DND-41 (cell line): ENCODE measurements around the gene DHPS.

Experiments used
- ATAC-seq: fragments of 200-7000 bp; cut with Tn5 transposase; 3 replicates; pipeline ENCODE4 v1.9.1; 2021; ENCODE audit warnings: low read depth; ENCODE audit not compliant: insufficient read depth
- DNase-seq: peaks from one replicate; pipeline ENCODE4 v3.0.0-alpha.2; 2020
- H2AFZ ChIP-seq: 2 replicates; pipeline ENCODE4 v1.6.0; 2012; ENCODE audit warnings: low read depth, low read length
- H3K27ac ChIP-seq: 2 replicates; pipeline ENCODE4 v1.5.1; 2012; ENCODE audit warnings: low read length, inconsistent platforms
- H3K27me3 ChIP-seq: fragments of 200-600 bp; sonication (generic); 2 replicates; pipeline ENCODE4 v1.6.0; 2012; ENCODE audit warnings: low read length, mild to moderate bottlenecking, inconsistent platforms; ENCODE audit not compliant: insufficient read depth, poor library complexity
- H3K36me3 ChIP-seq: 2 replicates; pipeline ENCODE4 v1.5.1; 2012; ENCODE audit warnings: low read length, inconsistent platforms; ENCODE audit not compliant: insufficient read depth
- H3K4me1 ChIP-seq: 2 replicates; pipeline ENCODE4 v1.5.1; 2012; ENCODE audit warnings: mild to moderate bottlenecking, low read length; ENCODE audit not compliant: insufficient read depth
- H3K4me2 ChIP-seq: 2 replicates; pipeline ENCODE4 v1.6.0; 2012; ENCODE audit warnings: mild to moderate bottlenecking, moderate library complexity, low read length, inconsistent platforms; ENCODE audit not compliant: insufficient read depth
- H3K4me3 ChIP-seq, 2 experiments: fragments of 200-600 bp in 1 of 2; shearing (Covaris generic) in 1 of 2; 2 replicates each; pipeline ENCODE4 v1.5.1; 2012 to 2016; ENCODE audit warnings: inconsistent platforms in 2 of 2, low read length in 2 of 2, mild to moderate bottlenecking in 2 of 2, low read depth in 1 of 2, moderate library complexity in 1 of 2
- H3K79me2 ChIP-seq: 2 replicates; pipeline ENCODE4 v1.6.0; 2012; ENCODE audit warnings: low read length, inconsistent platforms; ENCODE audit not compliant: insufficient read depth
- H3K9ac ChIP-seq: 2 replicates; pipeline ENCODE4 v1.6.0; 2012; ENCODE audit warnings: low read depth, mild to moderate bottlenecking, inconsistent platforms, low read length, moderate library complexity
- H3K9me3 ChIP-seq: 2 replicates; pipeline ENCODE4 v1.5.1; 2012; ENCODE audit warnings: low read length, moderate library complexity, mild to moderate bottlenecking, inconsistent platforms; ENCODE audit not compliant: insufficient read depth, severe bottlenecking
- H4K20me1 ChIP-seq: 2 replicates; pipeline ENCODE4 v1.6.0; 2012; ENCODE audit warnings: low read length; ENCODE audit not compliant: insufficient read depth
- CTCF ChIP-seq: IDR thresholded peaks from 2 replicates; pipeline ENCODE4 v1.5.1; 2012; ENCODE audit warnings: borderline replicate concordance, low read length, moderate library complexity, mild to moderate bottlenecking; ENCODE audit not compliant: poor library complexity, severe bottlenecking; ENCODE audit errors: extremely low read depth
- EZH2 ChIP-seq: IDR thresholded peaks from 3 replicates; pipeline ENCODE4 v1.6.1; 2012; ENCODE audit warnings: borderline replicate concordance, low read depth, mild to moderate bottlenecking, moderate library complexity, low read length, inconsistent platforms; ENCODE audit not compliant: severe bottlenecking

DHPS gene

GRCh38 chr19:12638611-12639182, 43.0 kb downstream of the DHPS start:
- Histone ChIP-seq H3K4me1 (peaks cover 12% of the 10 kb centered on the region), H2AFZ (no peak overlapping the region), H3K4me3 (no peak overlapping the region), H3K4me2 (no peak overlapping the region), H3K27me3 (no peaks in the 10 kb centered on the region), H3K9ac (no peak overlapping the region), H3K79me2 (no peaks in the 10 kb centered on the region), H3K36me3 (no peaks in the 10 kb centered on the region), H4K20me1 (no peaks in the 10 kb centered on the region), H3K9me3 (no peaks in the 10 kb centered on the region), H3K27ac (no peak overlapping the region)
- no peak for ATAC-seq
- no peak for DNase-seq
- TF ChIP-seq EZH2 (no peak), CTCF (no peak)

- ATAC-seq: no peak
- Histone ChIP-seq H3K9ac (no peak overlapping the region), H2AFZ (no peak overlapping the region), H3K9me3 (no peaks in the 10 kb centered on the region), H3K4me1 (peaks cover 12% of the 10 kb centered on the region), H3K4me2 (no peak overlapping the region), H4K20me1 (no peaks in the 10 kb centered on the region), H3K36me3 (no peaks in the 10 kb centered on the region), H3K4me3 (no peak overlapping the region), H3K79me2 (no peaks in the 10 kb centered on the region), H3K27ac (no peak overlapping the region), H3K27me3 (no peaks in the 10 kb centered on the region)
- DNase-seq: no peak
- no peak for TF ChIP-seq CTCF
- TF ChIP-seq EZH2: no peak
Measured at GRCh38 chr19:12636631-12637030, 45.0 kb downstream of the DHPS start.

GRCh38 chr19:12629215-12629614, 52.5 kb downstream of the DHPS start:
- Histone ChIP-seq H3K9ac (no peak overlapping the region), H3K4me3 (no peak overlapping the region), H4K20me1 (no peaks in the 10 kb centered on the region), H3K4me1 (no peaks in the 10 kb centered on the region), H3K27ac (no peak overlapping the region), H3K27me3 (no peaks in the 10 kb centered on the region), H2AFZ (no peak overlapping the region), H3K4me2 (no peak overlapping the region), H3K9me3 (no peaks in the 10 kb centered on the region), H3K36me3 (peaks cover 50% of the 10 kb centered on the region), H3K79me2 (no peaks in the 10 kb centered on the region)
- no peak for TF ChIP-seq EZH2
- TF ChIP-seq CTCF: no peak
- no peak for DNase-seq
- ATAC-seq: no peak
